ENCODE measurements around the gene HNRNPLL.

- TF ChIP-seq POLR2A (IDR thresholded peaks at IDR 0.05): no peak
- TF ChIP-seq, protein P1, sequence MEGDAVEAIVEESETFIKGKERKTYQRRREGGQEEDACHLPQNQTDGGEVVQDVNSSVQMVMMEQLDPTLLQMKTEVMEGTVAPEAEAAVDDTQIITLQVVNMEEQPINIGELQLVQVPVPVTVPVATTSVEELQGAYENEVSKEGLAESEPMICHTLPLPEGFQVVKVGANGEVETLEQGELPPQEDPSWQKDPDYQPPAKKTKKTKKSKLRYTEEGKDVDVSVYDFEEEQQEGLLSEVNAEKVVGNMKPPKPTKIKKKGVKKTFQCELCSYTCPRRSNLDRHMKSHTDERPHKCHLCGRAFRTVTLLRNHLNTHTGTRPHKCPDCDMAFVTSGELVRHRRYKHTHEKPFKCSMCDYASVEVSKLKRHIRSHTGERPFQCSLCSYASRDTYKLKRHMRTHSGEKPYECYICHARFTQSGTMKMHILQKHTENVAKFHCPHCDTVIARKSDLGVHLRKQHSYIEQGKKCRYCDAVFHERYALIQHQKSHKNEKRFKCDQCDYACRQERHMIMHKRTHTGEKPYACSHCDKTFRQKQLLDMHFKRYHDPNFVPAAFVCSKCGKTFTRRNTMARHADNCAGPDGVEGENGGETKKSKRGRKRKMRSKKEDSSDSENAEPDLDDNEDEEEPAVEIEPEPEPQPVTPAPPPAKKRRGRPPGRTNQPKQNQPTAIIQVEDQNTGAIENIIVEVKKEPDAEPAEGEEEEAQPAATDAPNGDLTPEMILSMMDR (IDR thresholded peaks at IDR 0.05): no peak
Observed at GRCh38 chr2:38613849-38614213, 11.1 kb upstream of the HNRNPLL start.
